ENCODE results near the gene HEATR9.

- TF ChIP-seq CTCF (IDR thresholded peaks at IDR 0.05) (no peak), POLR2A (IDR thresholded peaks at IDR 0.05) (no peak), POLR2AphosphoS5 (IDR thresholded peaks at IDR 0.05) (no peak)
Observed at GRCh38 chr17:35914354-35914753, 45.7 kb upstream of the HEATR9 start.

Data from prostate gland (tissue), 2 donors.